HUES48 (cell line): ENCODE results near the gene EVL.
"Not testable (repeated sequence)": the region's sequence is repeated elsewhere in the genome, so short reads cannot be mapped to it uniquely, and the experiment has no call there.

Experiments
- H3K27ac ChIP-seq: one replicate; pipeline ENCODE4 v1.7.0; 2013; ENCODE audit warnings: low read depth, low read length, inconsistent platforms
- H3K27me3 ChIP-seq: 2 replicates; pipeline ENCODE4 v1.6.1; 2013; ENCODE audit warnings: mild to moderate bottlenecking, low read length; ENCODE audit not compliant: control insufficient read depth, insufficient read depth
- H3K36me3 ChIP-seq: 2 replicates; pipeline ENCODE4 v1.6.1; 2013; ENCODE audit warnings: low read length; ENCODE audit not compliant: control insufficient read depth, insufficient read depth
- H3K4me1 ChIP-seq: 2 replicates; pipeline ENCODE4 v1.6.1; 2013; ENCODE audit warnings: mild to moderate bottlenecking, low read length; ENCODE audit not compliant: control insufficient read depth, insufficient read depth
- H3K4me3 ChIP-seq: 2 replicates; pipeline ENCODE4 v1.5.1; 2013; ENCODE audit warnings: mild to moderate bottlenecking, low read depth, low read length
- H3K9ac ChIP-seq: 2 replicates; pipeline ENCODE4 v1.6.1; 2013; ENCODE audit warnings: mild to moderate bottlenecking, low read depth, low read length, moderate library complexity
- H3K9me3 ChIP-seq: 2 replicates; pipeline ENCODE4 v1.6.1; 2013; ENCODE audit warnings: low read length; ENCODE audit not compliant: control insufficient read depth, insufficient read depth

Gene EVL

DNA sequence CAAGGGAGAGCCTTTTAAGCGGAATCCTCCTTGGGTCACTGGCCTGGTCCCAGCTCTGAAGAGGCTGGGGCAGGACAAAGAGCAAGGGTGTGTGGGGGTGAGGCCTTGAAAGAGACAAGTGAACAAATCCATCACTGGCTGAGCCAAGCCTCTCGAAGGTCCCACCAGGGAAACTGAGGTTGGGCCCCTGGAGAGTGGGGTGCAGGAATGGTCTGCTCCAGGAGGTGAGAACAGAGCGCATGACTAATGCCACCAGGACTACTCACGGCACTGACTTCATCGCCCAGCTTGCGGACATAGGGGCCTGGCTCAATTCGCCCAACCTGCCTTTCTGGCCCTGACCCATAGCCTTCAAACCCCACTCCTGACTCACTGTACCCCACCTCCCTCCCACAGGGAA, 113.5 kb downstream of the EVL start:
- Histone ChIP-seq H3K27me3 (no peaks in the 10 kb centered on the region), H3K27ac (no peak overlapping the region), H3K9me3 (no peaks in the 10 kb centered on the region), H3K9ac (no peak overlapping the region), H3K4me1 (no peaks in the 10 kb centered on the region), H3K4me3 (no peak overlapping the region), H3K36me3 (no peaks in the 10 kb centered on the region)

DNA sequence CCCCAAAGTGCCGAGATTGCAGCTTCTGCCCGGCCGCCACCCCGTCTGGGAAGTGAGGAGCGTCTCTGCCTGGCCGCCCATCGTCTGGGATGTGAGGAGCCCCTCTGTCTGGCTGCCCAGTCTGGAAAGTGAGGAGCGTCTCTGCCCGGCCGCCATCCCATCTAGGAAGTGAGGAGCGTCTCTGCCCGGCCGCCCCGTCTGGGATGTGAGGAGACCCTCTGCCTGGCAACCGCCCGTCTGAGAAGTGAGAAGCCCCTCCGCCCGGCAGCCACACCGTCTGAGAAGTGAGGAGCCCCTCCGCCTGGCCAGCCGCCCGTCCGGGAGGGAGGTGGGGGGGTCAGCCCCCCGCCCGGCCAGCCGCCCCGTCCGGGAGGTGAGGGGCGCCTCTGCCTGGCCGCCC, 115.4 kb downstream of the EVL start:
- not testable (repeated sequence) for H3K27me3 ChIP-seq, H3K36me3 ChIP-seq, H3K4me3 ChIP-seq, H3K27ac ChIP-seq, H3K9ac ChIP-seq, H3K4me1 ChIP-seq, H3K9me3 ChIP-seq

DNA sequence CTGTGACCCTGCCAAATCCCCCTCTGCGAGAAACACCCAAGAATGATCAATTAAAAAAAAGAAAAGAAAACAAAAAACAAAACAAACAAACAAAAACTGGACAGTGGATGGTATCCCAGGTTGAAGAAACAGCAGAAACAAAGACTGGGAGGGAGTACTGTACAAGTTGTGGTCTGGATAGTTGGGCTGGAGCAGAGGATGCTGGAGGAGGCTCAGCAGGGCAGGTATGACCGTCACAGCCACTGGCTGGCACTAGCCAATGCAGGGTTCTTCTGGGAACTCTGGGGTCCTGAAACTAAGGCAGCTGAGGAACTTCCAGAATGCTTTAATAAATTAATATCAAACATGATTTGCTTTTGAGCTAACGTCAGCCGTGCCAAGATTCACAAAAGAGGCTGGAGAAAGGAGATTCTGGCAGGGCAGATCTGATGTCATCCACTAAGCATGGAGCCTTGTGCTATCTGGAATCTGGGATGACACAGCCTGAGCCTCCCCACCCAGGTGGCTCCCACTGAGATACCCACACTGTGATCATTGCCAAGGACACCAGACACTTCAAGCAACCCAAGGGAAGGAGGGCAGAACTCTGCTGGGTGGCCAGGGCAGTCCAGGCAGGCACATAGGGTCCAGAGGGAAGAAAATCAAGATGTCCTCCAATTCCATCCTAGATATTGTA, 116.8 kb downstream of the EVL start:
- not testable (repeated sequence) for H3K4me3 ChIP-seq, H3K9me3 ChIP-seq, H3K27me3 ChIP-seq, H3K36me3 ChIP-seq, H3K27ac ChIP-seq, H3K4me1 ChIP-seq, H3K9ac ChIP-seq

DNA sequence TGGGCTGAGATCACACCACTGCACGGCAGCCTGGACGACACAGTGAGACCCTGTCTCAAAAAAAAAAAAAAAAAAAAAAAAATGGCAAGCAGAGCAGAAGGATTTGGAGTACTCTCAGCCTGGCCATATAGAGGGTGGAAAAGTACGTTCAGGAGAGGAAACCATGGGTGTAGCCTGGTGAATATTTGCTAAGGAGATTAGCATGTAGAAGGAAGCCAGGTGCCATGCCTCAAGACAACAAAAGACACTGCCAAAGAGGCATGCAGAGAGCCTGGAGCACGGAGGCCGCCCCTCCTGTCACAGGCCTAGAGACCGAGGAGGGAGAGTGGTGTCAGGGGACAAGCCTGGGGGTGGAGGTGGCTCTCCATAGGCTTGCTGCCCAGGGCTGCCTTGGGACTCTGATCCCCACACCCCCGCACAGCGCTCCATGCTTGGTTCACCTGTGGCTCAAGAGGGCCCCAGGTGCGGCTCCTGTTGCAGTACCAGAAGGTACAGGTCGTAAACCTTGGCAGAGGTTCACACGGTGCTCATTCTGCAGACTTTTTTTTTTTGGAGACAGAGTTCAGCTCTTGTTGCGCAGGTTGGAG, 122.1 kb downstream of the EVL start:
- Histone ChIP-seq H3K4me1 (0 out of 2 replicates have a peak, but pooled peaks cover 2% of the 10 kb centered on the region), H3K9ac (no peak overlapping the region), H3K27me3 (no peaks in the 10 kb centered on the region), H3K27ac (no peak overlapping the region), H3K36me3 (no peaks in the 10 kb centered on the region), H3K4me3 (no peak overlapping the region), H3K9me3 (no peaks in the 10 kb centered on the region)

DNA sequence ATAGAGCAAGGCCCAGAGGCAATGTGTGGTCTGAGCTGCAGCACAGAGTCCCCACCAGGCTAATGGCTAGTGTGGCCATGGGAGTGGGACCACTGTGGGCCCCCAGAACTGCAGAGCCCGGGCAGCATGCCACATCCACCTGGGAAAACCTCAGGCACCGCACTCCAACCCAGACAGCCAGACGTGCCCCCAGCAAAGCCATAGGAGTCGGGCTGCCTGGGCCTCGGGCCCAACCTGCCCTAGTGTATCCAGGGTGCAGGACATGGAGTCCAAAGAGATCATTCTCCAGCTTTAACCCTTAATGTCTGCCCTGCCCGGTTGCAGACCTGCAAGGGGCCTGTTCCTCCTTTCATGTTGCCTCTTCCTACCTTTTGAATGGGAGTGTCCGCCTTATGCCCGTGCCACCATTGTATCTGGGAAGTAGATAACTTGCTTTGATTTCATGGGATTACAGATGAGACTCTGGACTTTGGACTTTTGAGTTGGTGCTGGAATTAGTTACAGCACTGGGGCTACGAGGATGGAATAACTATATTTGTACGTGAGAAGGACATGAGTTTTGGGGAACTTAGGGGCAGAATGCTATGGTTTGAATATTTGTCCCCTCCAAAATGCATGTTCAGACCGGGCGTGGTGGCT, 123.3 kb downstream of the EVL start:
- Histone ChIP-seq H3K4me3 (no peak overlapping the region), H3K36me3 (no peaks in the 10 kb centered on the region), H3K9ac (no peak overlapping the region), H3K9me3 (no peaks in the 10 kb centered on the region), H3K27me3 (no peaks in the 10 kb centered on the region), H3K27ac (no peak overlapping the region), H3K4me1 (peaks cover 9% of the 10 kb centered on the region)

DNA sequence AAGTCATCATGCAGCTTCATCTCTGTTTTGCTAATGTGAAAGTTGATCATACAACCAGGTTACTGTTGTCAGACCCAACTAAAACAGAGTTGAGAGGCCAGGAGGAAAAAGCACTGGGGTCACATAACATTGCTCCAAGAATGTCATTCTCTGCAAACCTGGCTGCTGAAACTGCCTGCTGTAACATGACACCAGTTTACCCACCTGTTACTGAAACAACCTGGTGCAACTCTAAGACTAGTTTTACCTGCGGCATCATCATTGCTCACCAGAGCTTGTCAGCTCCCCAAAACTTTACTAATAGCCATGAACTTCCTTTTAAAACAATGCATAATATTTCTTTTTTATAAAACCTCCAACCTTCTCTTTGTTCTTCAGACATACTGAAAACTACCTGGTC, 124.9 kb downstream of the EVL start:
- no peaks in the 10 kb centered on the region for H3K27me3 ChIP-seq
- H3K9me3 ChIP-seq, result no peaks in the 10 kb centered on the region
- H3K4me1 ChIP-seq, result peaks cover 10% of the 10 kb centered on the region
- H3K27ac ChIP-seq, result no peak overlapping the region
- no peak overlapping the region for H3K9ac ChIP-seq
- H3K4me3 ChIP-seq, result no peak overlapping the region
- H3K36me3 ChIP-seq, result no peaks in the 10 kb centered on the region

DNA sequence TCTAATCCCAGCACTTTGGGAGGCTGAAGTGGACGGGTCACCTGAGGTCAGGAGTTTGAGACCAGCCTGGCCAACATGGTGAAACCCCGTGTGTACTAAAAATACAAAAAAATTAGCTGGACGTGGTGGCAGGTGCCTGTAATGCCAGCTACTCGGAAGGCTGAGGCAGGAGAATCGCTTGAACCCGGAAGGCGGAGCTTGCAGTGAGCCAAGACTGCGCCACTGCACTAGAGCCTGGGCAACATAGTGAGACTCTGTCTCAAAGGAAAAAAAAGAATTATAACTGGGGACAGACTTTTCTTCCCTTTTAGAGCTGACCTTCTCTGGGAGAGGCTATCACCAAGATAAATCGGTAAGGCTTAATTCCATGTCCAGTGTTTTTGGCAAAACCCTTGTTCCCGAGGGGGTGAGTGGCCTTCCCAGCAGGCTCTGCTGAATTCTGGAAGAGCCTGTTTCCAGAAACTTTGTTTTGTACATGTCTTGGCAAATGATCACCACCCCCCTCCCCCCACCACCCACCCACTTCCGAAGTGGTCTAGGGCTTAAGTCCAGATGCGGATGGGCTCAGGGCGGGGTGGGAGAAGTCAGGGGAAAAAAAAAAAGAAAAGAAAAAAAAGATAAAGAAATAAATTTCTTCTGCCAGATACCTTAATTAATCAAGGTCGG, 126.5 kb downstream of the EVL start:
- Histone ChIP-seq H3K27me3 (no peaks in the 10 kb centered on the region), H3K9ac (no peak overlapping the region), H3K36me3 (no peaks in the 10 kb centered on the region), H3K4me3 (no peak overlapping the region), H3K27ac (no peak overlapping the region), H3K9me3 (no peaks in the 10 kb centered on the region), H3K4me1 (peaks cover 10% of the 10 kb centered on the region)

DNA sequence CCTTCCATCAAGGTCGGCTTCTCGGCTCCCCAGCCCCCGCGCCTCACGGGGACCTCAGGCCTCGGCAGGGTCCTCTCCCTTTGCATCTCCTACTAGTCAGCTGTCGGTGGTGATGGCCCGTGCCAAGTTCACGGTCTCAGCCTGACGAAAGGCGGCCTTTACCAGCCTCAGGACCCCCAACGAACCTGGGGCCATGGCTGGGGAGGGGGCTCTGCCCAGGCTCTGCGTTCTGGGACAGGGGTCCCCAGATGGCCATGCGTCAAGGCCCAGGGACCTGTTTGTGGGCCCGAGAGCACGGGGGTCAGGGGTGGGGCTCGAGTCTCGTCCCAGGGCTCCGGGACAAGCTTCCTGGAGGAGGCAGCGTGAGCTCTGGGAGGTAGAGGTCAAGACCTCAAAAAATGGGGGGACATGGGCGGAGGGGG, 127.0 kb downstream of the EVL start:
- H3K27me3 ChIP-seq, result no peaks in the 10 kb centered on the region
- peak overlapping the region; percentile 52 for H3K9ac ChIP-seq
- H3K27ac ChIP-seq, result peak overlapping the region; percentile 44
- H3K4me1 ChIP-seq, result peaks cover 10% of the 10 kb centered on the region
- peak overlapping the region; percentile 41 for H3K4me3 ChIP-seq
- no peaks in the 10 kb centered on the region for H3K36me3 ChIP-seq
- no peaks in the 10 kb centered on the region for H3K9me3 ChIP-seq

DNA sequence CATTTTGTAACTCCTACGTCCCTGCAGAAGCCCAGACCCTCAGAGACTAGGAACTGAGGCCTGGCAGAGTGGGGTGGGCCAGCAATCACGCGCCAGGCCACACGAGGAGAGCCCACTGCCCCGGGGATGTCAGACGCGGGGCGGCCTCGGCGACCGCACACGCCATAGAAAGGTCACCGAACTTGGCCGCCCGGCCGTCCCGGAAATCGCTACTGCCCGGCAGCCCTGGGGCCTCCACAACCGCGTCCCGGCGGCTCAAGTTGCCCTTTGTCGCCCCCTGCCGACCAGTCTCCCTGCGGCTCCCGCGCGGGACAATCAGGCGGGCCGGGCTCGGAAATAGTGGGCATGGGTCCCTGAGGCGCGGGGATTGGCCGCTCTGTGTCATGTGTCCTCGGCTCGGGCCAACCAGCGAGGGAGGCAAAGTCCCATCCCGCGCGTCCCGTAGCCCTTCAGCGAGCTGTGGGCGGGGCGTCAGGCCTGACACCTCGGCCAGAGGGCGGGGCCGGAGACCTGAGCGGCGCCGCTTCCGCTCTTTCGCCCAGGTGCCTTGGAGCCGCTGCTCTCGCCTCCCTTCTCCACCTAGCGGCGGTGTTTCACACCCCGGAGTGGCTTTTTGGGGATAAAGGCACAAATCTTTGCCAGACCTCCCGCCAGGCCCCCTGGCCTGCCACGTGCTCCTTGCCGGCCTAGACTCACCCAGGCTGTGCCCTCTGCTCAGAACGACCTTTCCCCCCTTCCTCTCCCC, 127.6 kb downstream of the EVL start:
- Histone ChIP-seq H3K27me3 (no peaks in the 10 kb centered on the region), H3K4me1 (peaks cover 10% of the 10 kb centered on the region), H3K36me3 (no peaks in the 10 kb centered on the region), H3K4me3 (peak overlapping the region; percentile 41), H3K9ac (peak overlapping the region; percentile 52), H3K27ac (peak overlapping the region; percentile 44), H3K9me3 (no peaks in the 10 kb centered on the region)
